ENCODE data around the gene PIERCE2. TPM values are rescaled to one million over a fixed set of nuclear protein-coding genes. Genes with fewer than 3 reads are reported as not detected.

Gene PIERCE2, protein sequence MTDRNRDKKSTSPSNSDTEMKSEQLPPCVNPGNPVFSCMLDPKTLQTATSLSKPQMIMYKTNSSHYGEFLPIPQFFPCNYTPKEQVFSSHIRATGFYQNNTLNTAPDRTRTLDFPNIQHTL
- polyA plus RNA-seq (2013, experiment 1 of 2): 2.7 TPM
- polyA plus RNA-seq (2013, experiment 2 of 2): 3.1 TPM

DNA sequence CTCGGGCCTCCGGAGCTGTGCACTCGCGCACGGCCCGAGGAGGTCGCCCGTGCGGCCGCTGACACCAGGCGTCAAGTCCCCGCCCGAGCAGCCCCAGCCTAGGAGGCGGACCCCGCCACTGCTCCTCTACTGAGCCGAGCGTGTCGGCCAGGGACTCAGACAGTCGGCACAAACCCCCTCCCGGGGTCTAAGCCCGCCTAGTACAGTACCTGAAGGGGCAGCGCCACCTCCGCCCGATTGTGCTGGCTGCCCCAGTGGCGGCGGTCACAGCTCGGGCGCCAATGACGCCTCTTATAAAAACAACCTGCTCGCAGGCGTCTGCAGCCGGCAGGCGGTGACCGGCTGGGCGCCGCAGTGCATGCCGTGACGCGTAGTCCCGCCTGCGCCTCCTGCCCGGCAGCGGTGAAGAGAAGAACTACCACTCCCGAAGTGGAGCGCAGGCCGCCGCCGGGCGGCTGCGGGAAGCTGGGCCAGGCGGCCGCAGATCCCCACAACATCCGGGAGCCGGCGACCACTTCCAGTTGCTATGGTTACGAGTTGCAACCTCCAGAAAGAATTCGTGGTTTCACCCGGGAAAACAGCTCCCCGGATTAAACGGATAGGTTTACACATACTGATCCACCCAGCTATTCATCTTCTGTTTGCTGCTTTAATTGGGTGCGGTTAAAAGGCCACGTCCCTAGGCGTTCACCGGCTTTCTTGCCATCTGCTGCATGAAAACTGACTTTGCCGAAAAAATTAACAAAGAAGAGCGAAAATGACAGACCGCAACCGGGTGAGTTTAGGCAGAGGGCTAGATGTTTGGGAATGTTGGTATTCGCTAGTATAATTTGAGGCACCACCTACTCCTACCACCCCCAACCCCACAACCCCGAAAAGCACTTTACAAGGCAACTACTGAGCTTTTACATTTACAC is at the start of gene PIERCE2, which contains the start of gene CCPG1:
Gene PIERCE2, plus strand, starts transcription at position 484 of the 917 bp plus-strand sequence. Its CDS starts 274 bp downstream, at position 758.
Gene CCPG1, minus strand, starts transcription at position 348 of the 917 bp plus-strand sequence. CDS start 18,935 bp downstream, outside the sequence.
- Histone ChIP-seq H3K27ac (ENCODE audit: low read depth, low read length, severe bottlenecking) (peak within 1 kb of the TSS; percentile 90), H3K36me3 (ENCODE audit: control insufficient read depth, insufficient read depth, low read length) (no peaks in the 10 kb centered on the region), H3K4me3 (ENCODE audit: extremely low read depth, insufficient read depth, low read length, poor library complexity, severe bottlenecking) (peak within 1 kb of the TSS; percentile 66), H3K4me1 (ENCODE audit: control insufficient read depth, insufficient read depth, low read length, poor library complexity, severe bottlenecking) (no peaks in the 10 kb centered on the region), H3K9me3 (ENCODE audit: control insufficient read depth, low read length) (no peaks in the 10 kb centered on the region)
- WGBS, 2 experiments (ENCODE audit: insufficient coverage in 2 of 2): 1% methylated on average over 60 to 61 of the region's 70 CpGs

DNA sequence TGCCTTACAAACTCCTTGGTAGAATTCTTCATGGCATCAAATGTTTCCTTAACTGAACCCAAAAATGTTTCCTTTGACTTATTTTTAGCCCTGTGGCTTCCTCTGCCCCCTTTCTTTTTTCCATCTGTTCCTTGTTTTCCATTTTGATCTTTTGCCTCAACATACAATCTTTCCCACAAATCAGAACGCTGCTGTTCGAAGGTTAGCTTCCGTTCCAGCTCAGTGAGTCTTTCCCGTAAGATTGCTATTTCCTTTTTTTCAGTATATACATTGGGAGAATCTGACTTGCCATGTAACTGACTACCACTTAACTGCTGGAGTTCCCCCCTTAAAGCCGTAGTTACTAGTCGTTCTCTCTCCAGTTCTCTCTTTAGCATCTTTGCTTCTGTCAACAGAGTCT is 48.0 kb upstream of the PIERCE2 start:
- no peak overlapping the region for H3K27ac ChIP-seq (ENCODE audit: low read depth, low read length, severe bottlenecking)
- no peaks in the 10 kb centered on the region for H3K4me1 ChIP-seq (ENCODE audit: control insufficient read depth, insufficient read depth, low read length, poor library complexity, severe bottlenecking)
- no peaks in the 10 kb centered on the region for H3K36me3 ChIP-seq (ENCODE audit: control insufficient read depth, insufficient read depth, low read length)
- no peaks in the 10 kb centered on the region for H3K9me3 ChIP-seq (ENCODE audit: control insufficient read depth, low read length)
- no peak overlapping the region for H3K4me3 ChIP-seq (ENCODE audit: extremely low read depth, insufficient read depth, low read length, poor library complexity, severe bottlenecking)
- 78 to 86% methylated on average over 5 of the region's 6 CpGs for WGBS, 2 experiments (ENCODE audit: insufficient coverage in 2 of 2)

DNA sequence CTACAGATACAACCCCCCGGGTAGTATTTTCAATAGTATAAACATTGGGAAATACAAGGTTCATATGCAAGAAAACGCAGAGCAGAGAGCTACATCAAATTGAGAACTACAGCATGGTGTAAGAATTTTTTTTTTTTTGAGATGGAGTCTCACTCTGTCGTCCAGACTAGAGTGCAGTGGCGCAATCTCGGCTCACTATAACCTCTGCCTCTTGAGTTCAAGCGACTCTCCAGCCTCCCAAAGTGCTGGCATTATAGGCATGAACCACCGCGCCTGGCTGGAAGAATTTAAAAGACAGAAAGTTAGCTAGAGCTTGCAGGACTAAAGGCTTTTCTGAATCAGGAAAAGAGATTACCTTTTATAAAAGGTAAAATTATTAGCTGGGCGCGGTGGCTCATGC is 47.2 kb upstream of the PIERCE2 start:
- no peak overlapping the region for H3K4me3 ChIP-seq (ENCODE audit: extremely low read depth, insufficient read depth, low read length, poor library complexity, severe bottlenecking)
- 85 to 89% methylated on average over 6 to 7 of the region's 10 CpGs for WGBS, 2 experiments (ENCODE audit: insufficient coverage in 2 of 2)
- H3K4me1 ChIP-seq (ENCODE audit: control insufficient read depth, insufficient read depth, low read length, poor library complexity, severe bottlenecking): no peaks in the 10 kb centered on the region
- H3K27ac ChIP-seq (ENCODE audit: low read depth, low read length, severe bottlenecking): no peak overlapping the region
- no peaks in the 10 kb centered on the region for H3K36me3 ChIP-seq (ENCODE audit: control insufficient read depth, insufficient read depth, low read length)
- H3K9me3 ChIP-seq (ENCODE audit: control insufficient read depth, low read length): no peaks in the 10 kb centered on the region

DNA sequence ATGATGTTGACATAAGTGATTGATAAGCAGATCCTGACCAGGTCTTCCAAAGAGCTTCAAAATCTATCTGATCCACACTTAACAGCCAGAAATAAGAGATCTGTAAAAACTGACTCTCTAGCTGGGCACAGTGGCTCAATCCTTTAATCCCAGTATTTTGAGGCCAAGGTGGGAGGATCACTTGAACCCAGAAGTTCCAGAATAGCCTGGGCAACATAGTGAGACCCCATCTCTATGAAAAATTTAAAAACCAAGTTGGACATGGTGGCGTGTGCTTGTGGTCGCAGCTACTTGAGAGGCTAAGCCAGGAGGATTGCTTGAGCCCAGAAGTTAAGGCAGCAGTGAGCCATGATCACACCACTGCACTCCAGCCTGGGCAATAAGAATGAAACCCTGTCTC is 45.7 kb upstream of the PIERCE2 start:
- WGBS, 2 experiments (ENCODE audit: insufficient coverage in 2 of 2): 86 to 94% methylated on average over 2 of the region's 2 CpGs
- no peaks in the 10 kb centered on the region for H3K9me3 ChIP-seq (ENCODE audit: control insufficient read depth, low read length)
- H3K4me1 ChIP-seq (ENCODE audit: control insufficient read depth, insufficient read depth, low read length, poor library complexity, severe bottlenecking): no peaks in the 10 kb centered on the region
- no peak overlapping the region for H3K27ac ChIP-seq (ENCODE audit: low read depth, low read length, severe bottlenecking)
- no peaks in the 10 kb centered on the region for H3K36me3 ChIP-seq (ENCODE audit: control insufficient read depth, insufficient read depth, low read length)
- H3K4me3 ChIP-seq (ENCODE audit: extremely low read depth, insufficient read depth, low read length, poor library complexity, severe bottlenecking): no peak overlapping the region

DNA sequence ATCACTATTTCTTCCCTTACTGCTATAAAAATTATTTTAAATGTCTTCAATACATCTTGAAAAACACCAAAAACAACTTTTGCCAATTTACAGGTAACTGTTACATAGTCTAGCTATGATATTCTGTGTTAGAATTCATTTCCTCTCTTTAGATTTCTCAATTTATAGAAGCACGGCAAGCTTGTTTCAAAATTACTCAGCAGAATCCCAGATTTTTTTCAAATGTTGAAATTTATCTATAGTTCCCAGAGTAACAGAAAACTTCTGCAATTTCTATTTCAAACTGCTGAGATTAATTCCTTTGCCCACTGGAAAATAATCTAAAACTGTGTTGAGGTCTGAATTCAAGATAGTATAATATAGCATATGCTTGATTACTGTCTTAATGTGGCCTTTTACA is 41.3 kb upstream of the PIERCE2 start:
- WGBS, 2 experiments (ENCODE audit: insufficient coverage in 2 of 2): no CpG with 5 or more reads among the region's 1 CpG
- Histone ChIP-seq H3K27ac (ENCODE audit: low read depth, low read length, severe bottlenecking) (no peak overlapping the region), H3K4me3 (ENCODE audit: extremely low read depth, insufficient read depth, low read length, poor library complexity, severe bottlenecking) (no peak overlapping the region)

DNA sequence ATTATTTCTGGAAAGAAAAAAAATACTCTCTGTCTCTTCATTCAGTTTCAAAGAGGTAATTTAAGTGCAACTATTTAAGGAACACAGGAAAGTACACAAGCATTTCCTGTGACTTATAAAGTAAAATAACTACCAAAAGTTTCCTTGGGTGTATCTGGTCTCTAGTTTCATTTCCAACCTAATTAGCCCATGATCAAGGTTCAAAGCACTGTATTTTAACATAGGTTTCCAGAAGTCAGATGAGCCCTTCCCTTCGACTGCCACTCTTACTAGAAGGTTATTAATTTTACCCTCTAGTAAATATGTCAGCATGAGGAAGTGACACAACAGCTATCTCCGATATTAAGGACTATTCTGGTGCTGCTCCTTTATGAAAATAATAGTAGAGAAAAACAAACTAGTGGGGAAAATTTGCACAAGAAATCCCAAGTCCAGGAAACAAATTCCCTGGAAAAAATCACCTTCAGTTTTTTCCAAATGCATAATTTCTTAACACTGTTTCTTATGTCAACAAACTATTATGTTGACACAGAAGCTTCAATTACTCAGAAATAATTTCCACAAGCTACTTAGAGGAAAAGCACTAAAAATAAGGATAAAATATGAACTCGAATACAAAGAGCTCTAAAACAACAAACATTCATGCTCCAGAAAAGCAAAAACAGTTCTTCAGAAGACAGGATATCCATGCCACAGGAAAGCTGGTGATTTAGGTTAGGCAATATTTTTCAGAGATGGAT is 35.4 kb upstream of the PIERCE2 start:
- WGBS, 2 experiments (ENCODE audit: insufficient coverage in 2 of 2): no CpG with 5 or more reads among the region's 3 CpGs
- no peak overlapping the region for H3K27ac ChIP-seq (ENCODE audit: low read depth, low read length, severe bottlenecking)
- no peaks in the 10 kb centered on the region for H3K4me1 ChIP-seq (ENCODE audit: control insufficient read depth, insufficient read depth, low read length, poor library complexity, severe bottlenecking)
- no peaks in the 10 kb centered on the region for H3K36me3 ChIP-seq (ENCODE audit: control insufficient read depth, insufficient read depth, low read length)
- no peaks in the 10 kb centered on the region for H3K9me3 ChIP-seq (ENCODE audit: control insufficient read depth, low read length)
- no peak overlapping the region for H3K4me3 ChIP-seq (ENCODE audit: extremely low read depth, insufficient read depth, low read length, poor library complexity, severe bottlenecking)

More for the DNA sequence above, 41.3 kb upstream of the PIERCE2 start:
- Histone ChIP-seq H3K4me1 (ENCODE audit: control insufficient read depth, insufficient read depth, low read length, poor library complexity, severe bottlenecking) (no peaks in the 10 kb centered on the region), H3K36me3 (ENCODE audit: control insufficient read depth, insufficient read depth, low read length) (no peaks in the 10 kb centered on the region), H3K9me3 (ENCODE audit: control insufficient read depth, low read length) (no peaks in the 10 kb centered on the region)

DNA sequence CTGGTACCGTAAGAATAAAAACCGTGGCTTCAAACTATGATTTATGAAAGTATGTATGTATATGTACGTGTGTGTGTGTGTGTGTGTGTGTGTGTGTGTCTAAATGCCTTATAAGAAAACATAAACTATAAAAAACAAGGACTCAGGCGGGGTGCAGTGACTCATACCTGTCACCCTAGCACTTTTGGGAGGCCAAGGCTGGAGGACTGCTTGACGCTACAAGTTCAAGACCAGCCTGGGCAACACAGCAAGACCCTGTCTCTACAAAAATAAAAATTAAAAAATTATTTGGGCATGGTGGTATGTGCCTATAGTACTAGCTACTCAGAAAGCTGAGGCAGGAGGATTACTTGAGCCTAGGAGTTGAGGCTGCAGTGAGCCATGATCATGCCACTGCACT is 29.2 kb upstream of the PIERCE2 start:
- Histone ChIP-seq H3K4me1 (ENCODE audit: control insufficient read depth, insufficient read depth, low read length, poor library complexity, severe bottlenecking) (no peaks in the 10 kb centered on the region), H3K4me3 (ENCODE audit: extremely low read depth, insufficient read depth, low read length, poor library complexity, severe bottlenecking) (no peak overlapping the region), H3K27ac (ENCODE audit: low read depth, low read length, severe bottlenecking) (no peak overlapping the region), H3K9me3 (ENCODE audit: control insufficient read depth, low read length) (no peaks in the 10 kb centered on the region), H3K36me3 (ENCODE audit: control insufficient read depth, insufficient read depth, low read length) (peaks cover 15% of the 10 kb centered on the region)
- WGBS, 2 experiments (ENCODE audit: insufficient coverage in 2 of 2): 95% methylated on average over 3 of the region's 5 CpGs; no CpG with 5 or more reads in 1 of the 2 experiments

DNA sequence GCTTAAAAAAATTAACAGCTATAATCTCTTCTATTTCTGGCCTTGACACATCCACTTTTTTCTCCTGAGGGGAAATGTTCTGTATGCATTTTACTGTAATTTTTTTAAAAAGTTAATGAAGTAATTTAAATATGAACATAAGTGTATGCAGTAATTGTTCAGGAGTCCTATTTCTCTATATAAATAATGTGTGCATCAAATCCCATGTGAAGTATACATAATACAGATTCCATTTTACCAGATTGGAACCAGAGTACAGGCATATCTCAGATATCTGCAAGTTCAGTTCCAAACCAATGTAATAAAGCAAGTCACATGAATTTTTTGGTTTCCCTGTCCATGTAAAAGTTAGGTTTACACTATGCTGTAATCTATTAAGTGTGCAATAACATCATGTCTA is 26.7 kb upstream of the PIERCE2 start:
- no peaks in the 10 kb centered on the region for H3K9me3 ChIP-seq (ENCODE audit: control insufficient read depth, low read length)

DNA sequence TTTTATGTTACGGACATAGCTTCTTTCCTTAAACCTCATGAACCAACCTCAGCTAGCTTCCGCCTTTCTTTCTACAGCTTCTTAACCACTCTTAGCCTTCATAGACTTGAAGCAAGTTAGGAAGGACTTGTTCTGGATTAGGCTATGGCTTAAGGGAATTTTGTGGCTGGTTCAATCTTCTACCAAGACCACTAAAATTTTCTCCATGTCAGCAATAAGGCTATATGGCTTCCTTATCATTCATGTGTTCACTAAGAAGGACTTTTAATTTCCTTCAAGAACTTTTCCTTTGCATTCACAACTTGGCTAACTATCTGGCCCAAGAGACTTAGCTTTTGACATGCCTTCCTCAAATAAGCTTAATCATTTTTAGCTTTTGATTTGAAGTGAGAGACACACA is 24.6 kb upstream of the PIERCE2 start:
- 100% methylated on average over 1 of the region's 2 CpGs; no CpG with 5 or more reads in 1 of the 2 experiments for WGBS, 2 experiments (ENCODE audit: insufficient coverage in 2 of 2)
- Histone ChIP-seq H3K9me3 (ENCODE audit: control insufficient read depth, low read length) (no peaks in the 10 kb centered on the region), H3K4me1 (ENCODE audit: control insufficient read depth, insufficient read depth, low read length, poor library complexity, severe bottlenecking) (no peaks in the 10 kb centered on the region), H3K27ac (ENCODE audit: low read depth, low read length, severe bottlenecking) (no peak overlapping the region), H3K4me3 (ENCODE audit: extremely low read depth, insufficient read depth, low read length, poor library complexity, severe bottlenecking) (no peak overlapping the region), H3K36me3 (ENCODE audit: control insufficient read depth, insufficient read depth, low read length) (peaks cover 15% of the 10 kb centered on the region)

More for the DNA sequence above, 26.7 kb upstream of the PIERCE2 start:
- Histone ChIP-seq H3K36me3 (ENCODE audit: control insufficient read depth, insufficient read depth, low read length) (peaks cover 15% of the 10 kb centered on the region), H3K4me3 (ENCODE audit: extremely low read depth, insufficient read depth, low read length, poor library complexity, severe bottlenecking) (no peak overlapping the region), H3K27ac (ENCODE audit: low read depth, low read length, severe bottlenecking) (no peak overlapping the region), H3K4me1 (ENCODE audit: control insufficient read depth, insufficient read depth, low read length, poor library complexity, severe bottlenecking) (no peaks in the 10 kb centered on the region)

DNA sequence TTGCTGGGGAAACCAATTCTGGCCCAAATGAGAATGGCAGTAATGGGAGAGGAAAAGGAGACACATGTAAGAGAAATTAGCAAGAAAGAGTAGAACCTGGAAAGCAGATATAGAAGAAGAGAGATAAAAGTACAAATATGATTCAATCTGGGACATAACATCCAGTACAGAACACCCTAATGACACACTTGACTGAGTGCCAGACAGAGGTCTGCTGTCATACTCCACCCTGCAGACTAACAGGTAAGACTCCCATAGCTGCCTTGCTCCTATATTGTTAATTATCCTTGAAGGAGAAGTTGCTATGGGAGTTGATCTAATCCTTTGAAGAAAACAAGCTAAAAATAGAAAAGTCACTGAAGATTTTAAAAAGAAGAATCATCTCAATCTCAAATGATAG is 21.3 kb upstream of the PIERCE2 start:
- Histone ChIP-seq H3K36me3 (ENCODE audit: control insufficient read depth, insufficient read depth, low read length) (peaks cover 8% of the 10 kb centered on the region), H3K4me3 (ENCODE audit: extremely low read depth, insufficient read depth, low read length, poor library complexity, severe bottlenecking) (no peak overlapping the region), H3K4me1 (ENCODE audit: control insufficient read depth, insufficient read depth, low read length, poor library complexity, severe bottlenecking) (no peaks in the 10 kb centered on the region), H3K27ac (ENCODE audit: low read depth, low read length, severe bottlenecking) (no peak overlapping the region), H3K9me3 (ENCODE audit: control insufficient read depth, low read length) (no peaks in the 10 kb centered on the region)

Data from mesodermal cell (in vitro differentiated cells).